AG04449 (cell line): Measurements from ENCODE around the gene LDHD.

Source experiments
- CTCF ChIA-PET: fragments of 350-600 bp; formaldehyde crosslinking; extraction: SDS; loops from one replicate; lab custom pipeline; 2021; ENCODE audit warnings: antibody characterized with exemption; lab: Yijun Ruan, JAX
- POLR2A ChIA-PET: fragments of 400-600, 350-600 bp; formaldehyde crosslinking; extraction: SDS; loops from one replicate; lab custom pipeline; 2020; ENCODE audit warnings: antibody characterized with exemption, inconsistent platforms; lab: Yijun Ruan, JAX
- DNase-seq: peaks from one replicate; pipeline ENCODE4 v3.0.0-alpha.2; 2010; ENCODE audit warnings: low read depth, low spot score
- H3K4me3 ChIP-seq: 2 replicates; pipeline ENCODE4 v1.5.1; 2011; ENCODE audit warnings: low read depth, mild to moderate bottlenecking, control low read depth, low read length
- TF ChIP-seq, protein P1 (sequence below): IDR thresholded peaks from one replicate; pipeline ENCODE4 v1.5.1; 2011; ENCODE audit warnings: mild to moderate bottlenecking, moderate library complexity, low read length, control low read depth, inconsistent platforms; ENCODE audit not compliant: insufficient read depth; ENCODE audit errors: missing control alignments

Gene LDHD

DNA sequence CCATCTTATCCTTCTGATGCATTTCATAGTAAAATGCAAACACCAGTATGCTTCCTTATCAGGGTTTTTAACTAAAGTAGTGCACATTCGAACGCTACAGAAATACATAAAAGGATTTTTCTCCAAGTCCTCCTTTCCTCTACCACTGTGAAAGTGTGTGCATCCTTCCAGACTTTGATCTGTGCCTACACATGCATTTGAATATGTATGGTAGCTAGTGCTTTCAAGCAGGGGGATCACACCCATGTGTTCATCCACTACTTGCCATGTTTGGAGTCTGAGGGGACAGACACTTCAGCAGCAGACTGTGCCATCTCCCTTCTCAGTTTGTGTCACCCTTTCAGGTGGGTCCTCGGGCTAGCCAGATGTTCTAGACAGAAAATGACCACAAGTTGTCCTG is 14.9 kb downstream of the LDHD start:
- POLR2A ChIA-PET = no interaction called here
- CTCF ChIA-PET = interaction anchor here (9.1 kb wide), 1 partner anchor 9 kb away, joined by 73 read pairs; no protein-coding TSS in a partner anchor

GRCh38 chr16:75100603-75100990 is 16.0 kb downstream of the LDHD start:
- POLR2A ChIA-PET = no interaction called here
- CTCF ChIA-PET = interaction anchor here (0.8 to 9.1 kb wide), 3 partner anchors 10 to 102 kb away, joined by 3 to 73 read pairs (median 7); partner anchors contain the start of gene ZNRF1
- no peak overlapping the region for H3K4me3 ChIP-seq
- TF ChIP-seq, protein P1, sequence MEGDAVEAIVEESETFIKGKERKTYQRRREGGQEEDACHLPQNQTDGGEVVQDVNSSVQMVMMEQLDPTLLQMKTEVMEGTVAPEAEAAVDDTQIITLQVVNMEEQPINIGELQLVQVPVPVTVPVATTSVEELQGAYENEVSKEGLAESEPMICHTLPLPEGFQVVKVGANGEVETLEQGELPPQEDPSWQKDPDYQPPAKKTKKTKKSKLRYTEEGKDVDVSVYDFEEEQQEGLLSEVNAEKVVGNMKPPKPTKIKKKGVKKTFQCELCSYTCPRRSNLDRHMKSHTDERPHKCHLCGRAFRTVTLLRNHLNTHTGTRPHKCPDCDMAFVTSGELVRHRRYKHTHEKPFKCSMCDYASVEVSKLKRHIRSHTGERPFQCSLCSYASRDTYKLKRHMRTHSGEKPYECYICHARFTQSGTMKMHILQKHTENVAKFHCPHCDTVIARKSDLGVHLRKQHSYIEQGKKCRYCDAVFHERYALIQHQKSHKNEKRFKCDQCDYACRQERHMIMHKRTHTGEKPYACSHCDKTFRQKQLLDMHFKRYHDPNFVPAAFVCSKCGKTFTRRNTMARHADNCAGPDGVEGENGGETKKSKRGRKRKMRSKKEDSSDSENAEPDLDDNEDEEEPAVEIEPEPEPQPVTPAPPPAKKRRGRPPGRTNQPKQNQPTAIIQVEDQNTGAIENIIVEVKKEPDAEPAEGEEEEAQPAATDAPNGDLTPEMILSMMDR = no peak
- no peak for DNase-seq

More for the DNA sequence above, 14.9 kb downstream of the LDHD start:
- no peak for DNase-seq
- no peak overlapping the region for H3K4me3 ChIP-seq
- TF ChIP-seq, protein P1 = no peak

DNA sequence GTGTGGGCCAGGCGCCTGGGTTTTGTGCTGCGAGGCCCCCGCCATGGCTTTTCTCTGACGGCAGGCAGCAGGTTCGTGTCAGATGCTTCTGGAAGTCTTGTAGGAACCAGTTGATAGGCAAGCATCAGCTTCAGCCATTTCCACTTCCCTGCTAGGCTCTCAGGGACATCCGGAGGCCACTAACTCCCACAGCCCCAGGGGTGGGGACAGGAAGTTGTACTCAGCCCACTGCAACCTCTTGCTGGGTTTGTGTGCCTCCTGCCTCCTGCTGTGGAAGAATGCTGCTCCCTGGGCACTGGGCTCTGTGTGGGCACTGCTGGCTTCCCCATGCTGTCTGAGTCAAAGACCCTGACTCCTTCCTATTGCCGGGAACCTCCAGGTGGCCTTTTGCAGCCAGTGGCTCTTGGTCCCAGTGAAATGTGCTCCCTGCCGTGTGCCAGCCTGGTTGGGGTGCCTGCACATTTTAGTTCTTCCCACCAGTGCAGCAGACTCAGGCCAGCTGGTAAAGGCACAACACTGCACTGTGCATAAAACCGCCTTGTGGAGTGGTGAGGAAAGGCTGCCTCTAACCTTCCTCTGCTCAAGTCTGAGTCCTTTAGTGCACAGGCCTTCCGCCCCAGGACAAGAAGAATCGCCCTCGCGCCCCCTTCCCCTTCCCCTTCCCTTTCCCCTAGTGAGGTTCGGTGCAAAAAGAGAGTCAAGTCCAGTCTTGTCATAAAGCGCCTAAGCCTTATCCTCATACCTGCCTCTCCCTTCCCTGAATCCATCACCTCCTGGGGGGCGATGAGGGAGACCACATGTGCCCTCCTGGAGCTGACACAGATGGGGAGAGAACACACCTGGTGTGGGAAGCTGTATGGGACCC is 16.6 kb downstream of the LDHD start:
- TF ChIP-seq, protein P1 = no peak
- CTCF ChIA-PET = interaction anchor here (1.5 to 9.1 kb wide), 2 partner anchors 10 to 102 kb away, joined by 7 to 73 read pairs; partner anchors contain the start of gene ZNRF1
- H3K4me3 ChIP-seq = no peak overlapping the region
- POLR2A ChIA-PET = no interaction called here
- no peak for DNase-seq

DNA sequence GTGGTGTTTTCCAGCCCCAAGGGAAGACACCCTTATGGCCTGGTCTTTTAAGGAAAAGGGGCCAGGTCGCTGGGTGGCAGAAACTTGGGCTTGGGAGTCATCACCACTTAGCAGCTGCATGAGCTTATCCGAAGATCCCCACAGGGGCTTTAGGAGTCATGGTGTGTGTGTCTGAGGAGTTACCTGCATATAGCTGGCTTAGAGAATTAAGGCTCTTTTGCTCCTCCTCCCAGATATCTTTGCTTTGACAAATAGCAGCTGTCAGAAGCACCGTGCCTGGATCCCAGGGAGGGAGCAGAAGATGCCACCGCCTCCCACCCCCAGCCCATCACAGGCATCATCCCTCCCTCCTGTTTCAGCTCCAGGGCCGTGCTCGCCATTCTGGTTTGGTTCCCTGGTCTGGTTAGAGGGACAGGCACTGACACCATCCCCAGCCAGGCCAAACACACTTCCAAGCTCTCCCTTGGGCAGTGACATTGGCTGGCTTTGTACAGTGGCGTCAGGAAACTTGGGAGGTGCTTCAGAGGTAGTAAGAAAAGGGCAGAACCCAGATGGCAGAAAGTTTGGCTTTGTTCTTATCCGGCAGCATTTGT is 17.4 kb downstream of the LDHD start:
- TF ChIP-seq, protein P1 = no peak
- POLR2A ChIA-PET = no interaction called here
- CTCF ChIA-PET = interaction anchor here (9.1 kb wide), 1 partner anchor 11 kb away, joined by 73 read pairs; no protein-coding TSS in a partner anchor

DNA sequence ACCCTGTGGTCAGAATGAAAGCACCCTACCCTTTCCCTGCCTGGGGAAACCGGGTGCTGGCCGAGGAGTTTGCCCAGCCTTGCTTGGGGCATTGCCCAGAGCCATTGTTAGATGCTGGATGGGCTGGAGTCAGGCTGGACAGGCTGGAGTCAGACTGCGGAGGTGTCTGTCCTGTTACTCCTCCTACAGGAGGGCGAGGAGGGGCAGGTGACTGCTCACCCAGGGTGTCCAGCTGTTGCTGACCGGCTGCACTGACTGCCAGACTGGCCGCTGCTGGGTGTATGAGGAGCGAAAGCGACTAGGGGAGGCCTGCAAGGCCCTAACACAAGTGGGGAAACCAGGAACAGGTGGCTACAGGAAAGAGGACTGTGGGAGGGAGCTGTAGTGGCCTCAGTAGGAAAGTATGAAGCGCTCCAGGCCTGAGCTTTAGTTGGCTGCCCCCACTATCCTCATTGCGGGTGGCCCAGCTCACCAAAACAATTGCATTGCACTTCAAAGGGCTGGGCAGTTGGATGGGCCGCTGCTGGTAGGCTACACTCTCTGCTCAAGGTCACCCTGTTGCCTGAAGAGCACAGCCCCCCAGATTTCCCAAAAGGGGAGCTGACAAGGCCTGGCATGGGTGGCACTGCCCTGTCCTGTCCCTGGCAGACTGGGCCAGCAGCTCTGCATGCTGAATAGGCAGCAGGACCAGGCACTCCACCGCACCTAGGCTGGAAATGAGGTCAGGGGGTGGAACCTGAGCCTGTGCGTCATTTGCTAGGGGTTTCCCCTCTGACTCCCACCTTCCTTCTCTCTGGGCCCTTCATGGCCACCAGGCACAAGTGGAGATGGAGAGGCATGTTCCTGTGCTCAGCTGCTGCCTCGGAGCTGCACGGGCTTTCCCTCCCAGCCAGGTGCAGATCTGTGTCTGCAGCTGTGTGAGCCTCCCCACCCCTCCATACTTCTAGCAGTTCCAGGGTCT is 18.4 kb downstream of the LDHD start:
- DNase-seq = no peak
- ChIA-PET CTCF (interaction anchor here (1.1 to 9.1 kb wide), 2 partner anchors 12 to 100 kb away, joined by 3 to 73 read pairs; partner anchors contain the start of gene ZNRF1), POLR2A (no interaction called here)
- H3K4me3 ChIP-seq = no peak overlapping the region
- TF ChIP-seq, protein P1 = no peak

More for the DNA sequence above, 17.4 kb downstream of the LDHD start:
- no peak overlapping the region for H3K4me3 ChIP-seq
- no peak for DNase-seq
